Measurements from ENCODE around the gene COL23A1.

- TF ChIP-seq CTCF (conservative IDR thresholded peaks at IDR 0.05; ENCODE audit: low read depth, low read length) (no peak), EZH2 (IDR thresholded peaks at IDR 0.05; ENCODE audit: borderline replicate concordance, low read depth, low read length, poor library complexity, severe bottlenecking) (no peak)
Measured at GRCh38 chr5:178249191-178249989, 340.8 kb downstream of the COL23A1 start.
